Lung (tissue), 12 donors: ENCODE data around the gene TNNT2. TPM values are rescaled to one million over a fixed set of nuclear protein-coding genes. Genes with fewer than 3 reads are reported as not detected.

Experiments
- ATAC-seq: fragments of 200-7000 bp; cut with Tn5 transposase; one replicate; pipeline ENCODE4 v1.9.1; 2020; ENCODE audit warnings: moderate number of reproducible peaks; ENCODE audit not compliant: insufficient read depth, low FRiP score
- DNase-seq, 3 donors: peaks; one replicate each; pipeline ENCODE4 v3.0.0-alpha.2; 2013 to 2017
- H3K27ac ChIP-seq, 2 donors: one replicate each; pipeline ENCODE4 v1.5.1; 2013; ENCODE audit warnings: mild to moderate bottlenecking in 2 of 2, moderate library complexity in 2 of 2, control low read depth in 1 of 2, inconsistent platforms in 1 of 2, low read depth in 1 of 2, low read length in 1 of 2
- H3K27me3 ChIP-seq, 3 donors: one replicate each; pipeline ENCODE4 v1.5.1; 2013; ENCODE audit warnings: low read length in 2 of 3; ENCODE audit not compliant: control insufficient read depth in 3 of 3, insufficient read depth in 3 of 3
- H3K36me3 ChIP-seq, 4 donors: one replicate each; pipeline ENCODE4 v1.5.1; 2013; ENCODE audit warnings: low read length in 4 of 4, mild to moderate bottlenecking in 1 of 4, moderate library complexity in 1 of 4; ENCODE audit not compliant: control insufficient read depth in 4 of 4, insufficient read depth in 4 of 4
- H3K4me1 ChIP-seq, 5 donors: one replicate each; pipeline ENCODE4 v1.5.1; 2013; ENCODE audit warnings: low read length in 5 of 5, mild to moderate bottlenecking in 2 of 5, moderate library complexity in 1 of 5; ENCODE audit not compliant: control insufficient read depth in 5 of 5, insufficient read depth in 5 of 5
- H3K4me3 ChIP-seq: one replicate; pipeline ENCODE4 v1.5.1; 2013; ENCODE audit warnings: mild to moderate bottlenecking, control low read depth, moderate library complexity
- H3K9ac ChIP-seq, 2 donors: one replicate each; pipeline ENCODE4 v1.5.1; 2013; ENCODE audit warnings: low read length in 2 of 2, control low read depth in 1 of 2; ENCODE audit not compliant: insufficient read depth in 1 of 2
- H3K9me3 ChIP-seq, 4 donors: one replicate each; pipeline ENCODE4 v1.5.1; 2013; ENCODE audit warnings: low read length in 3 of 4, mild to moderate bottlenecking in 1 of 4, moderate library complexity in 1 of 4; ENCODE audit not compliant: control insufficient read depth in 4 of 4, insufficient read depth in 3 of 4
- WGBS, 2 donors: extraction: QIAGEN DNeasy Blood & Tissue Kit; methylation state at CpG; one replicate each; pipeline ENCODE4 v1.1.7; 2013; 5-methylcytosine and 5-hydroxymethylcytosine counted together
- polyA plus RNA-seq, 2 donors: library from polyadenylated mRNA; stranded (reverse); fragments of 200-250 nt; gene quantifications; one replicate each; pipeline ENCODE4 v1.2.1, GENCODE V29; 2013
- total RNA-seq, 2 donors: library from RNA; depleted of rRNA in 1 of 2; stranded (reverse); fragments of >200 nt in 1 of 2; gene quantifications; one replicate each; pipeline ENCODE4 v1.2.1, GENCODE V29; 2014 to 2021
- TF ChIP-seq, protein P1 (sequence below): IDR thresholded peaks from 2 replicates; pipeline ENCODE4 v1.5.1; 2012; ENCODE audit warnings: mild to moderate bottlenecking; ENCODE audit errors: control extremely low read depth, extremely low read depth
- donor health status: control.
- donor health status: control.
- donor health status: Bipolar disorder and iron deficiency.
- donor health status: healthy.
- donor health status: DM: yes; HTN: yes; CAD: no.

The TNNT2 gene
- total and polyA plus RNA-seq, 4 donors, result 2.0 to 10.4 (median 5.4) TPM

DNA sequence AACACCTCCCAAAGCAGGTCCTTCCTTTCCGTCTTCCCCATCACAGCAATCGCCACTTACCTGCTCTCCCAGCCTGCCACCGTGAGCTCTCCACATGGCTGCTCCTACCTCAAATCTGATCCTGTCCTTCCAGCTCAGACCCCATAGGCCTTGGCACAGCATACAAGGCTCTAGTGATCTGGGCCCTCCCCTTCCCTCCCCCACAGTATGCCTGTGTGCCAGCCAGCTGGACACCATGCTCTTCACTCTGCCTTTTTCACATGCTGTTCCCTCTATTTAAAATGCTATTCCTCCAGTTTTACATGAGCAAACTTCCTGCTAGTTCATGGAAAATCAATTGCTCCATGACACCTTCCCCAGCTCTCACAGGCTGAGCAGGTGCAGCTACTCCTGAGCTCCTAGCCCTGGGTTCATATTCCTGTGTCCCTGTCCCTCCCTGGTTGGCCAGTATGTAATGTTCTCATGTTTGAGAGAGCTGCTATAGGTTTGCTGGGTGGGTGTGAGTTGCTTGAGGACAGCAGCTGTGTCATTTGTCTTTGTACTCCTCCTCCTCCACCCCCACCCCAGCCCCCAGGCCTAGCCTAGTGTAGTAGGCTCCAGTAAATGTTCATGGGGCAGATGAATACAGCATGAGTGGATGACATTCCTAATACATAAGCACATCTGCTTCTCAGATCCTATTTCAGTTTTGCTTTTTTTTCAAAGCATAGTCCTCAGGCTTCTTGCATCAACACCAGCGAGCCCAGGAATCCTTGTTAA is 6.3 kb upstream of the TNNT2 start:
- TF ChIP-seq, protein P1, sequence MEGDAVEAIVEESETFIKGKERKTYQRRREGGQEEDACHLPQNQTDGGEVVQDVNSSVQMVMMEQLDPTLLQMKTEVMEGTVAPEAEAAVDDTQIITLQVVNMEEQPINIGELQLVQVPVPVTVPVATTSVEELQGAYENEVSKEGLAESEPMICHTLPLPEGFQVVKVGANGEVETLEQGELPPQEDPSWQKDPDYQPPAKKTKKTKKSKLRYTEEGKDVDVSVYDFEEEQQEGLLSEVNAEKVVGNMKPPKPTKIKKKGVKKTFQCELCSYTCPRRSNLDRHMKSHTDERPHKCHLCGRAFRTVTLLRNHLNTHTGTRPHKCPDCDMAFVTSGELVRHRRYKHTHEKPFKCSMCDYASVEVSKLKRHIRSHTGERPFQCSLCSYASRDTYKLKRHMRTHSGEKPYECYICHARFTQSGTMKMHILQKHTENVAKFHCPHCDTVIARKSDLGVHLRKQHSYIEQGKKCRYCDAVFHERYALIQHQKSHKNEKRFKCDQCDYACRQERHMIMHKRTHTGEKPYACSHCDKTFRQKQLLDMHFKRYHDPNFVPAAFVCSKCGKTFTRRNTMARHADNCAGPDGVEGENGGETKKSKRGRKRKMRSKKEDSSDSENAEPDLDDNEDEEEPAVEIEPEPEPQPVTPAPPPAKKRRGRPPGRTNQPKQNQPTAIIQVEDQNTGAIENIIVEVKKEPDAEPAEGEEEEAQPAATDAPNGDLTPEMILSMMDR, result no peak
- 91% methylated on average over 4 of the region's 4 CpGs for WGBS, 2 donors
- no peak overlapping the region for H3K9ac ChIP-seq
- no peak overlapping the region for H3K4me3 ChIP-seq
- no peaks in the 10 kb centered on the region for H3K36me3 ChIP-seq
- no peaks in the 10 kb centered on the region for H3K27me3 ChIP-seq
- H3K9me3 ChIP-seq, result no peaks in the 10 kb centered on the region
- DNase-seq, result peak in 1 of 3 donors; percentile 34
- ATAC-seq, result no peak
- H3K4me1 ChIP-seq, result peaks cover 0 to 19% (median 0%) of the 10 kb centered on the region in 5 donors
- H3K27ac ChIP-seq, result peak overlapping the region in 1 of 2 donors; percentile 88

DNA sequence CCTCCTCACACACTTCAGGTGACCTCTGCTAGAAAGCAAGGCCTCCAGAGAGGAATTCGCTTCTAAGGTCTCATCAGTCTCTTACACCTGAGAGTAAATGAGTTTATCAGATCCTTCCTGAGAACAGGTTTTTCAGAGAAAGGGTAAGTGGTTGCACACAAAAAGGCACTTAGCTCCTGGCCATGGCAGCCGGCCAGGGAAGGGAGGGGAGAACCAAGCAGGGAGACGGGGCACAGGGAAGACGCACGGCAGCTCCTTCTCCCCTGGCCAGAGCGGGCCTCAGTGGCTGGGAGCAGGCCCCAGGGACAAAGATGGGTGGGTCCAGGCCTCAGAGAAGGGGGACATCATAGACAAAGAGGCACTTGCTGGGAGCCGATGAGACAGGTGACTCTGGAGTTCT is 3.6 kb upstream of the TNNT2 start:
- Histone ChIP-seq H3K9me3 (no peaks in the 10 kb centered on the region), H3K36me3 (no peaks in the 10 kb centered on the region), H3K27ac (no peak overlapping the region), H3K9ac (no peak overlapping the region), H3K27me3 (no peaks in the 10 kb centered on the region), H3K4me1 (peaks cover 0 to 37% (median 4%) of the 10 kb centered on the region in 5 donors), H3K4me3 (no peak overlapping the region)
- TF ChIP-seq, protein P1, result no peak
- peak; percentile 22 for ATAC-seq
- 66 to 87% methylated on average over 7 of the region's 7 CpGs for WGBS, 2 donors
- peak; percentile 73 to 87 (median 85) for DNase-seq

DNA sequence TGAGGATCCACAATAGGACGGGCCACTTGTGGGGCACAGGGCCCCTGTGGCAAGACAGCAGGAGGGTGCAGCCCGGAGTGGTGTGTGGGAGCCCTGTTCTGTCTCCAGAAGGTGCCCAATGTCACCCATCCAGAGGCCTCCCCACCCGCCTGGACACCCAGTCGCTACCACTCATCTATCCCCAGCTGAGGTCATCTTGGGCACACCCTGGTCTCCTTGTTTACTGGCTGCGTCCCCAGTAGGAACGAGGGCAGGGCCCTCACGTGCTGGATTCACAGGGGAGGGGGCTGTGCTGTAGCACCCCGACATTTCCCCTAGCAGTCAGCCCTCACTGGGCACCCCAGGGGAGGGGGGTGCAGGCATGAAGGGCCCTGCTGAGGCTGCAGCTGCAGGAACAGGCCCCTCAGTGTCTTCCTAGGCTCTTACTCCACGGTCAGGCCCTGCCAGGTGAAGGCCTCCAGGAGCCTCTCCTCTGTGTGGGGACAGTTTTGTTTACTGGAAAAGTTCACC is 2.3 kb upstream of the TNNT2 start:
- no peak for DNase-seq
- H3K4me1 ChIP-seq, result peaks cover 0 to 39% (median 3%) of the 10 kb centered on the region in 5 donors
- ATAC-seq, result no peak

More for the DNA sequence above, 2.3 kb upstream of the TNNT2 start:
- Histone ChIP-seq H3K4me3 (no peak overlapping the region), H3K9ac (no peak overlapping the region), H3K9me3 (no peaks in the 10 kb centered on the region), H3K36me3 (no peaks in the 10 kb centered on the region), H3K27ac (peak overlapping the region in 1 of 2 donors; percentile 89), H3K27me3 (peaks cover 0 to 3% (median 0%) of the 10 kb centered on the region in 3 donors)
- TF ChIP-seq, protein P1, result no peak
- WGBS, 2 donors, result 87 to 88% methylated on average over 9 of the region's 9 CpGs
